K562 (cell line): ENCODE measurements around the gene MALRD1. TPM values are rescaled to one million over a fixed set of nuclear protein-coding genes. Genes with fewer than 3 reads are reported as not detected.

Experiments
- ATAC-seq: fragments of 200-7000 bp; cut with Tn5 transposase; 3 replicates; pipeline ENCODE4 v1.9.1; 2020; ENCODE audit warnings: moderate library complexity
- BruUV-seq: library from RNA; stranded (reverse); fragments of 400-500 nt; replicated peaks from 2 replicates; lab custom pipeline; 2021; lab: Mats Ljungman, UMichigan
- CTCF ChIA-PET: fragments of 300-600 bp; formaldehyde crosslinking; extraction: SDS; loops from one replicate; lab custom pipeline; 2021; ENCODE audit warnings: low intra/inter-chr PET ratio; lab: Yijun Ruan, JAX
- POLR2A ChIA-PET: fragments of 300-600, 350-650 bp; sonication (Branson Sonifier 250); formaldehyde crosslinking; extraction: SDS; loops from one replicate; lab custom pipeline; 2021; ENCODE audit warnings: antibody characterized with exemption, inconsistent platforms; lab: Yijun Ruan, JAX
- DNase-seq, 4 experiments: peaks; one replicate each; pipeline versions ENCODE4 v3.0.0 to v3.0.0-alpha.2; 2011 to 2018; ENCODE audit warnings: low spot score in 3 of 4, mixed read lengths in 3 of 4; ENCODE audit errors: extremely low read depth in 1 of 4
- FAIRE-seq: peaks from 2 replicates; lab custom pipeline; 2011; peaks lifted over from hg19 to GRCh38; lab: Jason Lieb, UNC
- H2AFZ ChIP-seq: 2 replicates; pipeline ENCODE4 v1.6.0; 2011; ENCODE audit warnings: low read depth, low read length, control low read depth, inconsistent platforms
- H3K27ac ChIP-seq: fragments of 200-600 bp; 3 replicates; pipeline ENCODE4 v1.8.0; 2011; ENCODE audit warnings: low read depth, mild to moderate bottlenecking, control low read depth, inconsistent platforms, low read length, moderate library complexity, mixed read lengths; ENCODE audit errors: extremely low read depth
- H3K27me3 ChIP-seq, 2 experiments: fragments of 300-600 bp in 1 of 2; 2 replicates in 1 of 2; 3 replicates in 1 of 2; pipeline versions ENCODE4 v1.6.0 to v1.8.0; 2011; ENCODE audit warnings: inconsistent platforms in 2 of 2, low read length in 2 of 2, mild to moderate bottlenecking in 1 of 2, mixed read lengths in 1 of 2, moderate library complexity in 1 of 2; ENCODE audit not compliant: control insufficient read depth in 2 of 2, insufficient read depth in 2 of 2
- H3K36me3 ChIP-seq: fragments of 300-600 bp; 3 replicates; pipeline ENCODE4 v1.8.0; 2011; ENCODE audit warnings: mild to moderate bottlenecking, low read length, inconsistent platforms; ENCODE audit not compliant: control insufficient read depth, insufficient read depth
- H3K4me1 ChIP-seq, 2 experiments: fragments of 200-600 bp in 1 of 2; replicated peaks in 1 of 2; 2 replicates in 1 of 2; 3 replicates in 1 of 2; pipeline versions ENCODE4 v1.5.1 to v1.8.0; 2011; ENCODE audit warnings: inconsistent platforms in 2 of 2, low read length in 2 of 2, mild to moderate bottlenecking in 1 of 2, mixed read lengths in 1 of 2, moderate library complexity in 1 of 2; ENCODE audit not compliant: control insufficient read depth in 2 of 2, insufficient read depth in 2 of 2
- H3K4me2 ChIP-seq: 2 replicates; pipeline ENCODE4 v1.6.1; 2011; ENCODE audit warnings: low read length, control low read depth, inconsistent platforms, mixed read lengths; ENCODE audit not compliant: insufficient read depth
- H3K4me3 ChIP-seq: fragments of 200-600 bp; sonication (generic), shearing (Covaris generic); 2 replicates; pipeline ENCODE4 v1.5.1; 2016; ENCODE audit warnings: control low read depth, inconsistent platforms
- H3K79me2 ChIP-seq: fragments of 200-600 bp; 3 replicates; pipeline ENCODE4 v1.8.0; 2011; ENCODE audit warnings: low read length, inconsistent platforms; ENCODE audit not compliant: control insufficient read depth, insufficient read depth
- H3K9ac ChIP-seq, 2 experiments: 2 replicates each; pipeline versions ENCODE4 v1.6.0 to v1.6.1; 2011; ENCODE audit warnings: low read depth in 2 of 2, low read length in 2 of 2, control low read depth in 1 of 2, inconsistent platforms in 1 of 2, mild to moderate bottlenecking in 1 of 2, mixed read lengths in 1 of 2; ENCODE audit not compliant: insufficient read depth in 1 of 2
- H3K9me1 ChIP-seq: one replicate; pipeline ENCODE4 v1.6.0; 2011; ENCODE audit warnings: inconsistent platforms, mild to moderate bottlenecking, low read length, moderate library complexity; ENCODE audit not compliant: control insufficient read depth, insufficient read depth
- H3K9me3 ChIP-seq: replicated peaks from 2 replicates; pipeline ENCODE4 v1.5.1; 2011; ENCODE audit warnings: low read depth, low read length, inconsistent platforms; ENCODE audit not compliant: control insufficient read depth, insufficient read depth
- H4K20me1 ChIP-seq: replicated peaks from 2 replicates; pipeline ENCODE4 v1.6.1; 2011; ENCODE audit warnings: low read length, inconsistent platforms, mixed read lengths; ENCODE audit not compliant: control insufficient read depth, insufficient read depth
- BRD9 ChIP-seq: fragments of 450-650 bp; IDR thresholded peaks from 2 replicates; pipeline ENCODE4 v1.6.1; 2018; ENCODE audit warnings: low read depth; ENCODE audit not compliant: partially characterized antibody
- E2F6 ChIP-seq, 2 experiments: IDR thresholded peaks; 2 replicates each; pipeline ENCODE4 v1.6.1; 2011; ENCODE audit warnings: borderline replicate concordance in 1 of 2, control low read depth in 1 of 2, low read depth in 1 of 2, low read length in 1 of 2, mild to moderate bottlenecking in 1 of 2, mixed read lengths in 1 of 2, moderate library complexity in 1 of 2; ENCODE audit not compliant: insufficient read depth in 1 of 2, insufficient read length in 1 of 2, poor library complexity in 1 of 2, severe bottlenecking in 1 of 2; ENCODE audit errors: extremely low read depth in 1 of 2
- ELK3 ChIP-seq: fragments of 450-650 bp; formaldehyde crosslinking; IDR thresholded peaks from 2 replicates; pipeline ENCODE4 v1.4.0; 2020; ENCODE audit warnings: mild to moderate bottlenecking
- ESRRA ChIP-seq: fragments of 450-650 bp; IDR thresholded peaks from 2 replicates; pipeline ENCODE4 v1.6.1; 2014; ENCODE audit warnings: low read depth, mild to moderate bottlenecking, moderate library complexity, borderline replicate concordance
- HMGXB4 ChIP-seq: sonication (generic); formaldehyde crosslinking; IDR thresholded peaks from 2 replicates; pipeline ENCODE4 v1.8.1; 2023; ENCODE audit warnings: mild to moderate bottlenecking, missing genetic modification reagents
- STAG1 ChIP-seq: sonication (generic); formaldehyde crosslinking; IDR thresholded peaks from 2 replicates; pipeline ENCODE4 v1.5.0; 2020; ENCODE audit warnings: missing genetic modification reagents, borderline replicate concordance
- TFE3 ChIP-seq: fragments of 450-650 bp; formaldehyde crosslinking; IDR thresholded peaks from 2 replicates; pipeline ENCODE4 v1.4.0; 2020; ENCODE audit warnings: mild to moderate bottlenecking, mixed read lengths
- ZKSCAN1 ChIP-seq: fragments of 150-350 bp; IDR thresholded peaks from 2 replicates; pipeline ENCODE4 v1.6.1; 2016; ENCODE audit warnings: low read depth, low read length
- ZMIZ1 ChIP-seq, 2 experiments: fragments of 150-350 bp in 1 of 2; IDR thresholded peaks; 2 replicates each; pipeline ENCODE4 v1.6.1; 2012 to 2016; ENCODE audit warnings: low read depth in 2 of 2, low read length in 2 of 2, mild to moderate bottlenecking in 1 of 2, moderate library complexity in 1 of 2
- ZNF174 ChIP-seq: fragments of 250-450 bp; sonication (Bioruptor Pico); IDR thresholded peaks from 2 replicates; pipeline ENCODE4 v1.4.0; 2020; ENCODE audit warnings: mild to moderate bottlenecking
- ZNF311 ChIP-seq: fragments of 250-450 bp; sonication (Bioruptor Pico); IDR thresholded peaks from 2 replicates; pipeline ENCODE4 v1.4.0; 2020; ENCODE audit warnings: mild to moderate bottlenecking, moderate library complexity
- ZNF584 ChIP-seq: fragments of 200-800 bp; sonication (Bioruptor generic); IDR thresholded peaks from 2 replicates; pipeline ENCODE4 v1.6.1; 2016; ENCODE audit warnings: low read depth, mild to moderate bottlenecking, missing genetic modification characterization, missing compliant biosample characterization
- whole genome bisulfite sequencing: fragments of 100-300 bp; shearing (Covaris generic); methylation state at CpG from one replicate; pipeline ENCODE4 v1.1.6; 2016; ENCODE audit warnings: low coverage, mixed read lengths; ENCODE audit not compliant: insufficient coverage; ENCODE audit errors: missing lambda C conversion rate; 5-methylcytosine and 5-hydroxymethylcytosine counted together
- in situ Hi-C: fragments of 300-500 bp; cut with MboI; formaldehyde crosslinking; loops from 4 replicates; pipeline ENCODE4 v1.15.0; 2018; ENCODE audit warnings: inconsistent platforms, mixed read lengths
- intact Hi-C: fragments of 100-400 bp; cut with micrococcal nuclease; formaldehyde crosslinking; loops from 2 replicates; pipeline ENCODE4 v1.14.2; 2022
- polyA plus RNA-seq, 8 experiments: library from polyadenylated mRNA; depleted of rRNA in 4 of 8; stranded (reverse) in 5 of 8; unstranded in 3 of 8; fragments of >200 nt; fragmentation: Nextera tagmentation in 2 of 8; fragmentation: Illumina TruSeq in 1 of 8; extraction: Ambion mirVana in 2 of 8; extraction: Trizol in 1 of 8; gene quantifications; 2 replicates each; pipeline versions ENCODE4 v1.2.1 to v1.2.3, GENCODE V29; 2011 to 2014; ENCODE audit warnings: inconsistent platforms in 1 of 8, missing spikeins in 1 of 8
- total RNA-seq, 7 experiments: library from RNA; depleted of rRNA in 6 of 7; stranded (reverse); fragments of >200 nt in 6 of 7; fragmentation: Illumina TruSeq in 2 of 7; extraction: Trizol in 2 of 7; gene quantifications; 2 replicates each; pipeline versions ENCODE4 v1.2.1 to v1.2.3, GENCODE V29; 2011 to 2021; ENCODE audit warnings: low replicate concordance in 1 of 7

The MALRD1 gene
- total and polyA plus RNA-seq, 9 of the 15 experiments (the other 6 are each of a cell fraction or from before 2014, with no cell fraction given), result not detected

- Histone ChIP-seq H4K20me1 (no peaks in the 10 kb centered on the region), H3K79me2 (no peaks in the 10 kb centered on the region), H3K4me2 (no peak overlapping the region), H3K9me1 (no peaks in the 10 kb centered on the region), H3K4me1 (no peaks in the 10 kb centered on the region), H3K9ac (no peak overlapping the region), H2AFZ (no peak overlapping the region), H3K36me3 (no peaks in the 10 kb centered on the region), H3K4me3 (no peak overlapping the region), H3K9me3 (no peaks in the 10 kb centered on the region), H3K27ac (no peak overlapping the region), H3K27me3 (no peaks in the 10 kb centered on the region)
- DNase-seq (no peak), FAIRE-seq (no peak), ATAC-seq (no peak)
- no TSS peak for BruUV-seq
- in situ Hi-C loops, result no loop called here
- POLR2A ChIA-PET, result no interaction called here
- 1% methylated on average over 5 of the region's 5 CpGs for WGBS
- CTCF ChIA-PET, result no interaction called here
- intact Hi-C loops, result no loop called here
- TF ChIP-seq ZNF174, result no peak
- no peak for TF ChIP-seq ZNF311 (CRISPR knock-in tag)
- TF ChIP-seq ZNF584 (CRISPR knock-in tag), result no peak
- no peak for TF ChIP-seq HMGXB4
- TF ChIP-seq ZKSCAN1, result no peak
- no peak for TF ChIP-seq ESRRA
- TF ChIP-seq ELK3 (CRISPR knock-in tag), result no peak
- no peak for TF ChIP-seq ZMIZ1 (IDR thresholded peaks at IDR 0.05; ENCODE audit: low read depth in 2 of 2, low read length in 2 of 2)
- TF ChIP-seq BRD9, result no peak
- TF ChIP-seq STAG1 (CRISPR knock-in tag), result no peak
- no peak for TF ChIP-seq TFE3
- no peak for TF ChIP-seq E2F6 (IDR thresholded peaks at IDR 0.05; ENCODE audit: borderline replicate concordance in 1 of 2, extremely low read depth in 1 of 2, insufficient read depth in 1 of 2, insufficient read length in 1 of 2, low read depth in 1 of 2, low read length in 1 of 2, poor library complexity in 1 of 2, severe bottlenecking in 1 of 2)
Observed at GRCh38 chr10:19658622-19659233, 610.1 kb downstream of the MALRD1 start.
